ENCODE results near the gene TNNC2.

DNA sequence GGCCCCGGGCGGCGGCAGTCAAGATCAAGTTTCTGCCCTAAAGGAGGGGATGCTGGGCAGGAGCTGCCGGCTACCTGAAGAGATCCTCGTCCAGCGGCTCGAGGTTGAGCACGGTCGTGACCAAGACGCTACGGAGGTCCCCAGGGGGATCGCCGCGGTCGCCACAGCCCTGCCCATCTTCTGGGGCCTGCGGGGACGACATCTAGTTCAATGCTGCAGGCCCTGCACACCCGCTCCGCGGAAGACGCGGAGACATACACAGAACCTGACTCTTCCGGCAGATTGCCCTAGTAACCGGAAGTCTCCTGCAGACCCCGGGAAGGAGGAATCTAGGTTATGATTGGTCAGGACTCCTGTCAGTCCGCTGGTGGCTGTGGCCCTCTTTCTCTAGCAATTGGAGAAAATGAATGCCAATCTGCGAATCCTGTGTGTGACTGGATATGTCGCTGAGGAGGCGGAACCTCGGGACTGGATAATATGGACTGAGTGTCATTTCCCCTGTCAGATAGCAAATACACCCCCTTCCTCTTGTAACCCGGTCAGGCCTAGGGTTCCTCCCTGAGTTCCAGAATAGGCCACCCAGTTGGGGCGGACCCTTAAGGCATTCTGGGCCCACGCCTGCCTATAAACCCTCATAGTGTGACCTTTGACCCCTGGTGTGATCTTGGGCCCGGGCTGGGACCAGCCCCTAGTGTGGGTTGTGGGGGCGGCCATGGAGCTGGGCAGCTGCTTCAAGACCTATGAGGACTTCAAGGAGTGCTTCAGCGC lies 30.2 kb upstream of the TNNC2 start, which contains the start of the genes ACOT8 and ZSWIM3:
- TF ChIP-seq, protein P1, sequence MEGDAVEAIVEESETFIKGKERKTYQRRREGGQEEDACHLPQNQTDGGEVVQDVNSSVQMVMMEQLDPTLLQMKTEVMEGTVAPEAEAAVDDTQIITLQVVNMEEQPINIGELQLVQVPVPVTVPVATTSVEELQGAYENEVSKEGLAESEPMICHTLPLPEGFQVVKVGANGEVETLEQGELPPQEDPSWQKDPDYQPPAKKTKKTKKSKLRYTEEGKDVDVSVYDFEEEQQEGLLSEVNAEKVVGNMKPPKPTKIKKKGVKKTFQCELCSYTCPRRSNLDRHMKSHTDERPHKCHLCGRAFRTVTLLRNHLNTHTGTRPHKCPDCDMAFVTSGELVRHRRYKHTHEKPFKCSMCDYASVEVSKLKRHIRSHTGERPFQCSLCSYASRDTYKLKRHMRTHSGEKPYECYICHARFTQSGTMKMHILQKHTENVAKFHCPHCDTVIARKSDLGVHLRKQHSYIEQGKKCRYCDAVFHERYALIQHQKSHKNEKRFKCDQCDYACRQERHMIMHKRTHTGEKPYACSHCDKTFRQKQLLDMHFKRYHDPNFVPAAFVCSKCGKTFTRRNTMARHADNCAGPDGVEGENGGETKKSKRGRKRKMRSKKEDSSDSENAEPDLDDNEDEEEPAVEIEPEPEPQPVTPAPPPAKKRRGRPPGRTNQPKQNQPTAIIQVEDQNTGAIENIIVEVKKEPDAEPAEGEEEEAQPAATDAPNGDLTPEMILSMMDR (IDR thresholded peaks at IDR 0.05) = no peak
- TF ChIP-seq POLR2A (IDR thresholded peaks at IDR 0.05) = no peak
